H1 (cell line): ENCODE measurements around the gene CAPN1. TPM values are rescaled to one million over a fixed set of nuclear protein-coding genes. Genes with fewer than 3 reads are reported as not detected.

ENCODE experiments used
- CTCF ChIA-PET: fragments of 300-600 bp; sonication (Branson Sonifier 250); formaldehyde crosslinking; loops from one replicate; lab custom pipeline; 2021; ENCODE audit not compliant: partially characterized antibody; lab: Charles Lee
- POLR2A ChIA-PET: fragments of 300-600 bp; sonication (Branson Sonifier 250); formaldehyde crosslinking; loops from one replicate; lab custom pipeline; 2021; ENCODE audit warnings: inconsistent platforms; ENCODE audit not compliant: partially characterized antibody; lab: Charles Lee
- DNase-seq, 2 experiments: peaks; one replicate each; pipeline versions ENCODE4 v3.0.0 to v3.0.0-alpha.2; 2010 to 2022; ENCODE audit warnings: low spot score in 2 of 2, low read depth in 1 of 2, mixed read lengths in 1 of 2
- FAIRE-seq: peaks from 2 replicates; lab custom pipeline; 2011; peaks lifted over from hg19 to GRCh38; lab: Jason Lieb, UNC
- H2AFZ ChIP-seq: 2 replicates; pipeline ENCODE4 v1.8.1; 2012; ENCODE audit warnings: low read length, inconsistent platforms
- H2AK5ac ChIP-seq: 2 replicates; pipeline ENCODE4 v1.6.1; 2013; ENCODE audit warnings: low read depth, low read length
- H2BK120ac ChIP-seq: replicated peaks from 2 replicates; pipeline ENCODE3; 2013; ENCODE audit warnings: low read depth, low read length, inconsistent platforms
- H2BK12ac ChIP-seq: 2 replicates; pipeline ENCODE4 v1.6.1; 2013; ENCODE audit warnings: low read depth, low read length
- H2BK15ac ChIP-seq: 2 replicates; pipeline ENCODE4 v1.6.1; 2013; ENCODE audit warnings: low read length
- H2BK20ac ChIP-seq: 2 replicates; pipeline ENCODE4 v1.6.1; 2013; ENCODE audit warnings: low read length
- H2BK5ac ChIP-seq: 2 replicates; pipeline ENCODE4 v1.6.1; 2013; ENCODE audit warnings: low read depth, low read length
- H3K14ac ChIP-seq: 2 replicates; pipeline ENCODE4 v1.6.1; 2013; ENCODE audit warnings: inconsistent platforms; ENCODE audit not compliant: insufficient read length
- H3K18ac ChIP-seq: 2 replicates; pipeline ENCODE4 v1.6.1; 2013; ENCODE audit warnings: low read length; ENCODE audit errors: extremely low read depth
- H3K23ac ChIP-seq: 2 replicates; pipeline ENCODE4 v1.6.1; 2013; ENCODE audit warnings: inconsistent platforms; ENCODE audit not compliant: insufficient read length
- H3K23me2 ChIP-seq: 2 replicates; pipeline ENCODE4 v1.6.1; 2013; ENCODE audit warnings: low read depth, low read length
- H3K27ac ChIP-seq: 2 replicates; pipeline ENCODE4 v1.6.1; 2011; ENCODE audit warnings: low read depth, low read length, inconsistent platforms
- H3K27me3 ChIP-seq, 4 experiments: replicated peaks in 1 of 4; 1 replicate in 1 of 4; 2 replicates in 3 of 4; pipeline versions ENCODE4 v1.6.1 to v1.8.1; 2011 to 2013; ENCODE audit warnings: low read length in 3 of 4, mild to moderate bottlenecking in 3 of 4, inconsistent platforms in 2 of 4, mixed read lengths in 2 of 4, moderate library complexity in 1 of 4; ENCODE audit not compliant: control insufficient read depth in 3 of 4, insufficient read depth in 3 of 4; ENCODE audit errors: extremely low read depth in 1 of 4
- H3K36me3 ChIP-seq, 4 experiments: 2 replicates each; pipeline versions ENCODE4 v1.6.1 to v1.8.1; 2011 to 2013; ENCODE audit warnings: mild to moderate bottlenecking in 4 of 4, low read length in 3 of 4, moderate library complexity in 2 of 4, control low read depth in 1 of 4, inconsistent platforms in 1 of 4; ENCODE audit not compliant: insufficient read depth in 4 of 4, control insufficient read depth in 2 of 4
- H3K4ac ChIP-seq: replicated peaks from 2 replicates; pipeline ENCODE3; 2013; ENCODE audit warnings: low read length, low read depth, mixed read lengths, inconsistent platforms; ENCODE audit not compliant: insufficient read length
- H3K4me1 ChIP-seq, 4 experiments: replicated peaks in 1 of 4; 1 replicate in 1 of 4; 2 replicates in 3 of 4; pipeline versions ENCODE4 v1.6.1 to v1.8.1; 2011 to 2013; ENCODE audit warnings: low read length in 3 of 4, inconsistent platforms in 2 of 4, mixed read lengths in 1 of 4; ENCODE audit not compliant: insufficient read depth in 4 of 4, control insufficient read depth in 3 of 4
- H3K4me2 ChIP-seq, 2 experiments: 2 replicates each; pipeline versions ENCODE4 v1.6.1 to v1.8.1; 2011 to 2013; ENCODE audit warnings: low read depth in 2 of 2, low read length in 2 of 2, control low read depth in 1 of 2, inconsistent platforms in 1 of 2, mild to moderate bottlenecking in 1 of 2; ENCODE audit not compliant: insufficient read depth in 1 of 2
- H3K4me3 ChIP-seq, 4 experiments: fragments of 200-600, 300-600 bp in 1 of 4; sonication (generic), shearing (Covaris generic), sonication (Bioruptor Twin) in 1 of 4; 2 replicates each; pipeline versions ENCODE4 v1.5.1 to v1.8.1; 2011 to 2016; ENCODE audit warnings: low read length in 4 of 4, low read depth in 3 of 4, control low read depth in 2 of 4, inconsistent platforms in 2 of 4, mild to moderate bottlenecking in 2 of 4, mixed read lengths in 1 of 4, moderate library complexity in 1 of 4; ENCODE audit not compliant: insufficient read depth in 2 of 4; ENCODE audit errors: extremely low read depth in 1 of 4
- H3K56ac ChIP-seq: replicated peaks from 2 replicates; pipeline ENCODE3; 2013; ENCODE audit warnings: low read depth, mild to moderate bottlenecking, mixed read lengths, low read length, inconsistent platforms; ENCODE audit not compliant: insufficient read length
- H3K79me1 ChIP-seq: 2 replicates; pipeline ENCODE4 v1.6.1; 2013; ENCODE audit warnings: low read depth, low read length, control low read depth
- H3K79me2 ChIP-seq, 2 experiments: 2 replicates each; pipeline versions ENCODE4 v1.6.1 to v1.8.1; 2012 to 2013; ENCODE audit warnings: low read length in 2 of 2, mild to moderate bottlenecking in 2 of 2, inconsistent platforms in 1 of 2; ENCODE audit not compliant: insufficient read depth in 2 of 2, control insufficient read depth in 1 of 2
- H3K9ac ChIP-seq, 4 experiments: replicated peaks in 1 of 4; 1 replicate in 1 of 4; 2 replicates in 3 of 4; pipeline versions ENCODE4 v1.6.1 to v1.8.1; 2011 to 2013; ENCODE audit warnings: low read depth in 3 of 4, low read length in 3 of 4, control low read depth in 2 of 4, mild to moderate bottlenecking in 2 of 4, moderate library complexity in 2 of 4, inconsistent platforms in 1 of 4; ENCODE audit errors: extremely low read depth in 1 of 4
- H3K9me3 ChIP-seq, 2 experiments: 2 replicates each; pipeline versions ENCODE4 v1.6.1 to v1.8.1; 2012 to 2013; ENCODE audit warnings: mild to moderate bottlenecking in 2 of 2, moderate library complexity in 2 of 2, control low read depth in 1 of 2, inconsistent platforms in 1 of 2, low read depth in 1 of 2, low read length in 1 of 2, mixed read lengths in 1 of 2; ENCODE audit not compliant: insufficient read depth in 2 of 2
- H4K20me1 ChIP-seq, 2 experiments: replicated peaks in 1 of 2; 2 replicates each; pipeline versions ENCODE3 to v1.8.1; 2011 to 2013; ENCODE audit warnings: inconsistent platforms in 2 of 2, low read length in 2 of 2, mild to moderate bottlenecking in 1 of 2; ENCODE audit not compliant: insufficient read depth in 2 of 2, control insufficient read depth in 1 of 2
- H4K5ac ChIP-seq: 2 replicates; pipeline ENCODE4 v1.6.1; 2013; ENCODE audit warnings: low read length, low read depth, mixed read lengths, inconsistent platforms; ENCODE audit not compliant: insufficient read length
- H4K8ac ChIP-seq: 2 replicates; pipeline ENCODE4 v1.8.0; 2013; ENCODE audit warnings: mild to moderate bottlenecking, moderate library complexity, low read length, inconsistent platforms; ENCODE audit not compliant: insufficient read depth; ENCODE audit errors: extremely low read depth
- H4K91ac ChIP-seq: replicated peaks from 2 replicates; pipeline ENCODE3; 2013; ENCODE audit warnings: low read length, mixed read lengths, inconsistent platforms; ENCODE audit not compliant: insufficient read length
- BACH1 ChIP-seq: IDR thresholded peaks from 2 replicates; pipeline ENCODE4 v1.6.1; 2012; ENCODE audit warnings: low read length, improper control_type of control experiment
- CTCF ChIP-seq, 3 experiments: IDR thresholded peaks; 1 replicate in 2 of 3; 2 replicates in 1 of 3; pipeline versions ENCODE4 v1.5.1 to v1.6.1; 2011; ENCODE audit warnings: low read length in 3 of 3, mild to moderate bottlenecking in 3 of 3, inconsistent platforms in 2 of 3, low read depth in 1 of 3, moderate library complexity in 1 of 3; ENCODE audit not compliant: insufficient read depth in 1 of 3; ENCODE audit errors: control extremely low read depth in 1 of 3
- SP2 ChIP-seq: IDR thresholded peaks from 2 replicates; pipeline ENCODE4 v1.6.1; 2012; ENCODE audit warnings: mild to moderate bottlenecking, low read length, inconsistent platforms
- WGBS, 2 experiments: shearing (Covaris generic) in 1 of 2; methylation state at CpG; one replicate each; pipeline versions ENCODE4 v1.1.6 to v1.1.7; 2013 to 2015; ENCODE audit warnings: low lambda C conversion rate in 2 of 2, mixed read lengths in 2 of 2, inconsistent platforms in 1 of 2, low coverage in 1 of 2, missing lambda C conversion rate in 1 of 2; ENCODE audit not compliant: insufficient replicate concordance in 2 of 2, insufficient coverage in 1 of 2, insufficient read length in 1 of 2; ENCODE audit errors: extremely low coverage in 1 of 2, missing lambda C conversion rate in 1 of 2; 5-methylcytosine and 5-hydroxymethylcytosine counted together
- polyA plus RNA-seq, 7 experiments: library from polyadenylated mRNA; depleted of rRNA in 3 of 7; stranded (reverse) in 5 of 7; unstranded in 2 of 7; fragments of >200 nt in 5 of 7; fragments of 200-250 nt in 2 of 7; gene quantifications; 1 replicate in 5 of 7; 2 replicates in 1 of 7; 4 replicates in 1 of 7; pipeline versions ENCODE4 v1.2.1 to v1.2.3, GENCODE V29; 2011 to 2013; ENCODE audit warnings: missing spikeins in 2 of 7, mixed read lengths in 2 of 7
- total RNA-seq: library from RNA; stranded (reverse); fragmentation: NEBNext Ultra II Directional; extraction: Animal tissue kit (Norgen Biotek cat#: 25700); gene quantifications from 2 replicates; pipeline ENCODE4 v1.2.1, GENCODE V29; 2021

The CAPN1 gene
- total and polyA plus RNA-seq, 2 of the 8 experiments (the other 6 are each of a cell fraction or from before 2014, with no cell fraction given): 194 to 233 TPM

GRCh38 chr11:65210361-65210731 is 28.6 kb downstream of the CAPN1 start:
- Histone ChIP-seq H3K36me3 (peaks cover 29 to 60% (median 47%) of the 10 kb centered on the region in 4 experiments), H2BK15ac (no peak overlapping the region), H3K27me3 (no peaks in the 10 kb centered on the region), H4K8ac (peak overlapping the region; percentile 42; the same call in 1 of the 2 replicates), H3K4me2 (no peak overlapping the region), H3K9me3 (no peaks in the 10 kb centered on the region), H4K91ac (no peak overlapping the region), H4K5ac (no peak overlapping the region), H2BK12ac (no peak overlapping the region)
- no peak for FAIRE-seq
- TF ChIP-seq SP2: no peak
- TF ChIP-seq BACH1: no peak
- no peak for TF ChIP-seq CTCF (IDR thresholded peaks at IDR 0.05; ENCODE audit: control extremely low read depth in 1 of 3, insufficient read depth in 1 of 3, low read depth in 1 of 3, low read length in 3 of 3)
- TF ChIP-seq, all 59 proteins: peak for 0
- Histone ChIP-seq H3K23ac (no peak overlapping the region), H2BK20ac (no peak overlapping the region), H3K18ac (no peak overlapping the region), H3K79me1 (no peaks in the 10 kb centered on the region), H2AFZ (no peak overlapping the region), H3K4me3 (no peak overlapping the region), H3K23me2 (no peaks in the 10 kb centered on the region; the same call in 1 of the 2 replicates), H3K27ac (no peak overlapping the region), H3K79me2 (peaks cover 0 to 9% of the 10 kb centered on the region in 2 experiments; a peak in 1 of 4 replicates), H3K14ac (no peak overlapping the region), H2BK5ac (no peak overlapping the region), H4K20me1 (no peaks in the 10 kb centered on the region), H3K4ac (no peak overlapping the region), H3K9ac (no peak overlapping the region), H2BK120ac (no peak overlapping the region), H3K56ac (no peak overlapping the region), H3K4me1 (peaks cover 5 to 32% (median 25%) of the 10 kb centered on the region in 4 experiments), H2AK5ac (no peak overlapping the region)
- 96% methylated on average over 14 of the region's 14 CpGs; no CpG with 5 or more reads in 1 of the 2 experiments for WGBS, 2 experiments
- CTCF ChIA-PET: interaction anchor here (0.5 to 11.9 kb wide), 4 partner anchors 13 to 311 kb away, joined by 3 to 184 read pairs (median 46); no protein-coding TSS in a partner anchor
- DNase-seq: no peak
- POLR2A ChIA-PET: interaction anchor here (0.9 to 13.9 kb wide), 9 partner anchors 11 to 292 kb away, joined by 3 to 324 read pairs (median 9); partner anchors contain the start of gene SPDYC
